T follicular helper cell (primary cell): Measurements from ENCODE around the gene COL5A2.

Experiments used
- DNase-seq: peaks from one replicate; pipeline ENCODE4 v3.0.0-alpha.2; 2020; ENCODE audit warnings: low read depth

The COL5A2 gene

GRCh38 chr2:189102735-189103134 is 76.8 kb downstream of the COL5A2 start:
- no peak for DNase-seq

- no peak for DNase-seq
Observed at GRCh38 chr2:189097934-189098333, 81.6 kb downstream of the COL5A2 start.

GRCh38 chr2:189096769-189097447 is 82.7 kb downstream of the COL5A2 start:
- no peak for DNase-seq

- DNase-seq = no peak
Observed at GRCh38 chr2:189095101-189095500, 84.5 kb downstream of the COL5A2 start.

- DNase-seq = no peak
Observed at GRCh38 chr2:189092936-189093335, 86.6 kb downstream of the COL5A2 start.

- DNase-seq = no peak
Observed at GRCh38 chr2:189091253-189091652, 88.3 kb downstream of the COL5A2 start.

GRCh38 chr2:189088591-189089205 is 90.9 kb downstream of the COL5A2 start:
- DNase-seq = no peak

- DNase-seq = no peak
Observed at GRCh38 chr2:189086710-189087109, 92.9 kb downstream of the COL5A2 start.

- no peak for DNase-seq
Observed at GRCh38 chr2:189086250-189086649, 93.3 kb downstream of the COL5A2 start.

GRCh38 chr2:189083606-189084005 is 96.0 kb downstream of the COL5A2 start:
- DNase-seq = no peak

GRCh38 chr2:189083106-189083505 is 96.5 kb downstream of the COL5A2 start:
- DNase-seq = no peak

GRCh38 chr2:189082376-189082975 is 97.1 kb downstream of the COL5A2 start:
- no peak for DNase-seq

- no peak for DNase-seq
Observed at GRCh38 chr2:189076572-189076971, 103.0 kb downstream of the COL5A2 start.

- no peak for DNase-seq
Observed at GRCh38 chr2:189076120-189076519, 103.4 kb downstream of the COL5A2 start.

GRCh38 chr2:189074506-189074905 is 105.1 kb downstream of the COL5A2 start:
- DNase-seq = no peak

GRCh38 chr2:189072036-189072435 is 107.5 kb downstream of the COL5A2 start:
- DNase-seq = no peak

- DNase-seq = no peak
Observed at GRCh38 chr2:189069855-189070619, 109.5 kb downstream of the COL5A2 start.

GRCh38 chr2:189066037-189066436 is 113.5 kb downstream of the COL5A2 start:
- DNase-seq = no peak

- DNase-seq = no peak
Observed at GRCh38 chr2:189060096-189060642, 119.4 kb downstream of the COL5A2 start.

- no peak for DNase-seq
Observed at GRCh38 chr2:189057316-189057715, 122.2 kb downstream of the COL5A2 start.

- DNase-seq = no peak
Observed at GRCh38 chr2:189056200-189057106, 123.1 kb downstream of the COL5A2 start.
